Measurements from ENCODE around the gene APOL5. TPM values are rescaled to one million over a fixed set of nuclear protein-coding genes. Genes with fewer than 3 reads are reported as not detected.

APOL5 gene
- total and polyA plus RNA-seq, 9 of the 15 experiments (the other 6 are each of a cell fraction or from before 2014, with no cell fraction given): not detected

DNA sequence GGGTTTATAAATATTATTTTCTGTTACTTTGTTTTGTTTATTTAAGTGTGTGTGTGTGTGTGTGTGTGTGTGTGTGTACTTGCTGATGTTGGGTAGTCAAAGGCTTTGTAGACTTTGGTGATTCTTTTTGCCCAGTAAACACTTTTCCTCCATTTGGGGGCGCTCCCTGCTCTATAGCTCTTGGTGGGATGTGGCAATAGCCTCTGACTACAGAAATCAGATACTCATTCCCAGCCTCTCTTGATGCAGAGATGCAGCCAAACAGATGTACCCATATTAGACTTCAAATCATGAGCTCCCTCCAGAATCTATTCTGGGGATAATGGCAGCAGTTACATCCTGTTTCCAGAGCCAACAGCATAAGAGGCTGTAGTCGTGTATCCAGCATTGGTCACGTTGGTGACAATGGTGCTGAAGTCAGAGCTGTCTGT lies 33.4 kb upstream of the APOL5 start:
- no peaks in the 10 kb centered on the region for H4K20me1 ChIP-seq (replicated peaks; ENCODE audit: control insufficient read depth, insufficient read depth, low read length)
- in situ Hi-C loops (cut with MboI) (no loop called here), intact Hi-C loops (cut with micrococcal nuclease) (loop anchor here (1.0 kb wide), 1 partner anchor 237 kb away; no protein-coding TSS in a partner anchor)
- ChIA-PET POLR2A (interaction anchor here (0.8 to 1.8 kb wide), 3 partner anchors 13 to 294 kb away, joined by 3 to 5 read pairs (median 3); no protein-coding TSS in a partner anchor), CTCF (ENCODE audit: low intra/inter-chr PET ratio) (no interaction called here)
- H2AFZ ChIP-seq (ENCODE audit: low read depth, low read length): no peak overlapping the region
- WGBS (ENCODE audit: insufficient coverage, low coverage, missing lambda C conversion rate): 22% methylated on average over 3 of the region's 3 CpGs
- no peaks in the 10 kb centered on the region for H3K9me3 ChIP-seq (replicated peaks; ENCODE audit: control insufficient read depth, insufficient read depth, low read depth, low read length)
- BruUV-seq (replicated peaks): no TSS peak
- no peak overlapping the region for H3K27ac ChIP-seq (ENCODE audit: extremely low read depth, low read depth, low read length)
- H3K36me3 ChIP-seq (ENCODE audit: control insufficient read depth, insufficient read depth, low read length): no peaks in the 10 kb centered on the region
- H3K4me2 ChIP-seq (ENCODE audit: insufficient read depth, low read length): no peak overlapping the region
- ATAC-seq (peak; percentile 64), FAIRE-seq (no peak), DNase-seq (ENCODE audit: extremely low read depth in 1 of 4, low spot score in 3 of 4) (peak in 2 of 4 experiments; percentile 14 to 25)
- H3K9ac ChIP-seq (ENCODE audit: insufficient read depth in 1 of 2, low read depth in 2 of 2, low read length in 2 of 2): no peak overlapping the region
- no peaks in the 10 kb centered on the region for H3K79me2 ChIP-seq (ENCODE audit: control insufficient read depth, insufficient read depth, low read length)
- H3K4me1 ChIP-seq (replicated peaks in 1 of 2; ENCODE audit: control insufficient read depth in 2 of 2, insufficient read depth in 2 of 2, low read length in 2 of 2): no peaks in the 10 kb centered on the region
- no peaks in the 10 kb centered on the region for H3K27me3 ChIP-seq (ENCODE audit: control insufficient read depth in 2 of 2, insufficient read depth in 2 of 2, low read length in 2 of 2)
- H3K9me1 ChIP-seq (ENCODE audit: control insufficient read depth, insufficient read depth, low read length): no peaks in the 10 kb centered on the region
- no peak overlapping the region for H3K4me3 ChIP-seq
- TF ChIP-seq HMG20A (CRISPR knock-in tag; conservative IDR thresholded peaks at IDR 0.05): no peak
- no peak for TF ChIP-seq ETV6 (IDR thresholded peaks at IDR 0.05; ENCODE audit: borderline replicate concordance in 1 of 2, low read depth in 2 of 2, low read length in 1 of 2)
- TF ChIP-seq ETV6 (CRISPR knock-in tag; IDR thresholded peaks at IDR 0.05; ENCODE audit: borderline replicate concordance): no peak
- no peak for TF ChIP-seq TCFL5 (CRISPR knock-in tag; conservative IDR thresholded peaks at IDR 0.05)
- no peak for TF ChIP-seq CLOCK (CRISPR knock-in tag; IDR thresholded peaks at IDR 0.05; ENCODE audit: borderline replicate concordance)
- TF ChIP-seq ZNF57 (CRISPR knock-in tag; IDR thresholded peaks at IDR 0.05): no peak
- TF ChIP-seq GABPB1 (CRISPR knock-in tag; IDR thresholded peaks at IDR 0.05): no peak
- TF ChIP-seq KLF16 (IDR thresholded peaks at IDR 0.05): no peak
- no peak for TF ChIP-seq KDM2B (CRISPR knock-in tag; IDR thresholded peaks at IDR 0.05)
- TF ChIP-seq C11orf30 (IDR thresholded peaks at IDR 0.05; ENCODE audit: low read depth): peak; percentile 71; the same call in 1 of the 2 replicates
- TF ChIP-seq, protein P1, sequence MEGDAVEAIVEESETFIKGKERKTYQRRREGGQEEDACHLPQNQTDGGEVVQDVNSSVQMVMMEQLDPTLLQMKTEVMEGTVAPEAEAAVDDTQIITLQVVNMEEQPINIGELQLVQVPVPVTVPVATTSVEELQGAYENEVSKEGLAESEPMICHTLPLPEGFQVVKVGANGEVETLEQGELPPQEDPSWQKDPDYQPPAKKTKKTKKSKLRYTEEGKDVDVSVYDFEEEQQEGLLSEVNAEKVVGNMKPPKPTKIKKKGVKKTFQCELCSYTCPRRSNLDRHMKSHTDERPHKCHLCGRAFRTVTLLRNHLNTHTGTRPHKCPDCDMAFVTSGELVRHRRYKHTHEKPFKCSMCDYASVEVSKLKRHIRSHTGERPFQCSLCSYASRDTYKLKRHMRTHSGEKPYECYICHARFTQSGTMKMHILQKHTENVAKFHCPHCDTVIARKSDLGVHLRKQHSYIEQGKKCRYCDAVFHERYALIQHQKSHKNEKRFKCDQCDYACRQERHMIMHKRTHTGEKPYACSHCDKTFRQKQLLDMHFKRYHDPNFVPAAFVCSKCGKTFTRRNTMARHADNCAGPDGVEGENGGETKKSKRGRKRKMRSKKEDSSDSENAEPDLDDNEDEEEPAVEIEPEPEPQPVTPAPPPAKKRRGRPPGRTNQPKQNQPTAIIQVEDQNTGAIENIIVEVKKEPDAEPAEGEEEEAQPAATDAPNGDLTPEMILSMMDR (IDR thresholded peaks at IDR 0.05 in 2 of 3, conservative IDR thresholded peaks at IDR 0.05 in 1 of 3; ENCODE audit: insufficient read depth in 2 of 3, low read depth in 1 of 3, low read length in 3 of 3): peak; percentile 41 to 59 (median 53); a peak in 4 of 6 replicates
- TF ChIP-seq RBM15 (IDR thresholded peaks at IDR 0.05; ENCODE audit: insufficient read depth, low read length): no peak
- TF ChIP-seq YY1 (IDR thresholded peaks at IDR 0.05; ENCODE audit: borderline replicate concordance in 1 of 3, control insufficient read depth in 1 of 3, extremely low read depth in 1 of 3, insufficient read depth in 3 of 3, insufficient read length in 1 of 3, insufficient replicate concordance in 2 of 3, low read depth in 1 of 3, low read length in 2 of 3): no peak
- TF ChIP-seq CEBPB (tag; IDR thresholded peaks at IDR 0.05): peak; percentile 89
- TF ChIP-seq ZNF77 (CRISPR knock-in tag; IDR thresholded peaks at IDR 0.05): no peak
- TF ChIP-seq MAFK (IDR thresholded peaks at IDR 0.05; ENCODE audit: low read length): no peak
